OCI-LY3 (cell line): ENCODE measurements around the gene AKAP6.

Experiments
- H2AFZ ChIP-seq: fragments of 200-600, 300-600 bp; shearing (Covaris generic); 2 replicates; pipeline ENCODE4 v1.6.0; 2014; ENCODE audit warnings: antibody characterized with exemption, low read depth, low read length
- H3K27ac ChIP-seq: fragments of 200-600, 300-600 bp; sonication (generic); 2 replicates; pipeline ENCODE4 v1.5.1; 2014; ENCODE audit warnings: mild to moderate bottlenecking, low read length, moderate library complexity, mixed read lengths
- H3K27me3 ChIP-seq: fragments of 200-600, 300-600 bp; sonication (generic); 2 replicates; pipeline ENCODE4 v1.6.1; 2014; ENCODE audit warnings: low read depth, low read length, mixed read lengths
- H3K36me3 ChIP-seq: fragments of 200-600, 300-600 bp; sonication (generic); replicated peaks from 2 replicates; pipeline ENCODE3; 2014; ENCODE audit warnings: low read depth, low read length, mixed read lengths
- H3K4me1 ChIP-seq: fragments of 300-600, 200-600 bp; sonication (generic); 2 replicates; pipeline ENCODE4 v1.6.1; 2014; ENCODE audit warnings: low read length, mixed read lengths
- H3K4me2 ChIP-seq: fragments of 200-600, 300-600 bp; sonication (generic); 2 replicates; pipeline ENCODE4 v1.6.1; 2014; ENCODE audit warnings: low read length, mixed read lengths
- H3K4me3 ChIP-seq: fragments of 300-600, 200-600 bp; sonication (generic); 2 replicates; pipeline ENCODE4 v1.5.1; 2014; ENCODE audit warnings: antibody characterized with exemption, mild to moderate bottlenecking, low read length, moderate library complexity
- H3K79me2 ChIP-seq: fragments of 300-600, 200-600 bp; shearing (Covaris generic); 2 replicates; pipeline ENCODE4 v1.6.1; 2014; ENCODE audit warnings: mild to moderate bottlenecking, low read length, mixed read lengths
- H3K9ac ChIP-seq: fragments of 300-600, 200-600 bp; shearing (Covaris generic); 2 replicates; pipeline ENCODE4 v1.6.0; 2014; ENCODE audit warnings: mild to moderate bottlenecking, low read length, moderate library complexity
- H3K9me3 ChIP-seq: fragments of 200-600, 300-600 bp; shearing (Covaris generic); 2 replicates; pipeline ENCODE4 v1.6.1; 2014; ENCODE audit warnings: low read length, mixed read lengths; ENCODE audit not compliant: insufficient read depth
- H4K20me1 ChIP-seq: fragments of 200-600, 300-600 bp; sonication (generic); 2 replicates; pipeline ENCODE4 v1.6.1; 2016; ENCODE audit warnings: low read length, mixed read lengths; ENCODE audit not compliant: insufficient read depth
- EZH2phosphoT487 ChIP-seq: fragments of 200-600 bp; shearing (Covaris generic); IDR thresholded peaks from 2 replicates; pipeline ENCODE4 v1.6.1; 2018; ENCODE audit warnings: antibody characterized with exemption, mixed run types, low read depth
- TF ChIP-seq, protein P1 (sequence below): fragments of 200-600, 300-600 bp; sonication (generic); IDR thresholded peaks from 2 replicates; pipeline ENCODE4 v1.5.1; 2014; ENCODE audit warnings: antibody characterized with exemption, low read length, low read depth

AKAP6 gene

DNA sequence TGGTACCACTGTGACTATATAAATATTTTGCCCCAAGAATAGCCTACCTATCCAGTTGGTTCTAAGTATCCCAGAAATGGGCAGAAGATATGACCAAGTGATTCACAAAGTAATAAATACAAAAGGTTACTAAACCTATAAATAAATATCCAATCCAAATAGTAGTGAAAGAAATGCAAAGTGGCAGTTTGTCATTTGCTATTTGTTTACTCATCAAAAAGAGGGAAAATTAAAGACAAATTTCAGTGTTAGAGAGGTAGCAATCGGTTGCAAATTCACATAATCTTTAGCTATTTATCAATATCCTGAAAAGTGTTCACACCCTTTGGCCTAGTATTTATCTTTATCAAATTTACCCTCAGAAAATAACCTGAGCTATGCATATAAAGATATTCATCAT lies 473.2 kb downstream of the AKAP6 start:
- peaks cover 8% of the 10 kb centered on the region; the same call in 1 of the 2 replicates for H3K9me3 ChIP-seq
- no peaks in the 10 kb centered on the region for H3K27me3 ChIP-seq
- TF ChIP-seq, protein P1, sequence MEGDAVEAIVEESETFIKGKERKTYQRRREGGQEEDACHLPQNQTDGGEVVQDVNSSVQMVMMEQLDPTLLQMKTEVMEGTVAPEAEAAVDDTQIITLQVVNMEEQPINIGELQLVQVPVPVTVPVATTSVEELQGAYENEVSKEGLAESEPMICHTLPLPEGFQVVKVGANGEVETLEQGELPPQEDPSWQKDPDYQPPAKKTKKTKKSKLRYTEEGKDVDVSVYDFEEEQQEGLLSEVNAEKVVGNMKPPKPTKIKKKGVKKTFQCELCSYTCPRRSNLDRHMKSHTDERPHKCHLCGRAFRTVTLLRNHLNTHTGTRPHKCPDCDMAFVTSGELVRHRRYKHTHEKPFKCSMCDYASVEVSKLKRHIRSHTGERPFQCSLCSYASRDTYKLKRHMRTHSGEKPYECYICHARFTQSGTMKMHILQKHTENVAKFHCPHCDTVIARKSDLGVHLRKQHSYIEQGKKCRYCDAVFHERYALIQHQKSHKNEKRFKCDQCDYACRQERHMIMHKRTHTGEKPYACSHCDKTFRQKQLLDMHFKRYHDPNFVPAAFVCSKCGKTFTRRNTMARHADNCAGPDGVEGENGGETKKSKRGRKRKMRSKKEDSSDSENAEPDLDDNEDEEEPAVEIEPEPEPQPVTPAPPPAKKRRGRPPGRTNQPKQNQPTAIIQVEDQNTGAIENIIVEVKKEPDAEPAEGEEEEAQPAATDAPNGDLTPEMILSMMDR: no peak
- TF ChIP-seq EZH2phosphoT487: no peak
- no peak overlapping the region for H3K27ac ChIP-seq
- H3K4me3 ChIP-seq: no peak overlapping the region
- no peaks in the 10 kb centered on the region for H3K79me2 ChIP-seq
- no peak overlapping the region for H3K9ac ChIP-seq
- H3K4me1 ChIP-seq: no peaks in the 10 kb centered on the region
- H4K20me1 ChIP-seq: no peaks in the 10 kb centered on the region
- no peaks in the 10 kb centered on the region for H3K36me3 ChIP-seq
- no peak overlapping the region for H3K4me2 ChIP-seq
- no peak overlapping the region for H2AFZ ChIP-seq

DNA sequence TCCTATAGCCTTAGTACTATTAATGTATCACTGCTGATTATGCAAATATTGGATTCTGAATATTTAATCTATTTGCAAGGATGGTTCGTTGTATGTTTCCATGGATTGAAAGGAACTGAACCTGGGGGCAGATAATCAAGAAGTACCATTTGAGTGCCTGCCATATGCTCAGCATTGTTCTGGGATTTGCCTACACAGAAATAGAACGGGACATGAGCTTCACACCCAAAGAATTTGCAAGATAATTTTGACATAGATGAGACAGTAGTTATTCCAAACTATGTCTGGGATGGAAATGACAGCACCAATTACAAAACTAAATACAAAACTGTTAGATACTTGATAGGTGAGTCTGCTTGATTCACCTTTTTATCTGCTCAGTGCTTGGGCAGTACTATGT lies 476.9 kb downstream of the AKAP6 start:
- Histone ChIP-seq H3K27ac (no peak overlapping the region), H3K4me3 (no peak overlapping the region), H3K9me3 (peaks cover 8% of the 10 kb centered on the region; the same call in 1 of the 2 replicates)

DNA sequence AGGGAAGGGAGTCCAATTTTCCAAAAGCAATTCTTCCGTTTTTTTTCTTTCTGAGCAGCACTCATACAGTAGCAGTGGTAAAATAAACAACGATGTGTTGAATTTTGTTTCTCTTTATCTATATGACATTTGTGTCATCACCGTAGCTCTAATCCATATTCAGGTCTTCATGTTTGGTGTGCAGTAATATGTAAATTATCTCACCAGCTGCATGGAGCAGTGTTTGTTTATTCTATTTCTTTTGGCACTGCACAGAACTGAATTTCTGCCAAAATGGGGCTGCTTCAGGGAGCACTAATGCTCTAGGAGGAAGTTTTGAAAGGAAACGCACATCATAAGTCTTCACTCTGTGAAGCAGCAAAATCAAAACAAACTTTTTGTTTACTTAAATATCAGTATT lies 479.5 kb downstream of the AKAP6 start:
- Histone ChIP-seq H3K9ac (no peak overlapping the region), H3K79me2 (no peaks in the 10 kb centered on the region), H3K4me1 (peaks cover 6% of the 10 kb centered on the region), H3K36me3 (no peaks in the 10 kb centered on the region), H3K4me2 (no peak overlapping the region), H3K27me3 (no peaks in the 10 kb centered on the region), H3K4me3 (no peak overlapping the region), H2AFZ (no peak overlapping the region), H3K9me3 (0 out of 2 replicates have a peak, but pooled peaks cover 4% of the 10 kb centered on the region), H3K27ac (no peak overlapping the region), H4K20me1 (no peaks in the 10 kb centered on the region)
- TF ChIP-seq, protein P1: no peak
- TF ChIP-seq EZH2phosphoT487: no peak

More for the DNA sequence above, 476.9 kb downstream of the AKAP6 start:
- no peaks in the 10 kb centered on the region for H3K27me3 ChIP-seq
- no peaks in the 10 kb centered on the region for H3K4me1 ChIP-seq
- no peaks in the 10 kb centered on the region for H4K20me1 ChIP-seq
- no peaks in the 10 kb centered on the region for H3K79me2 ChIP-seq
- TF ChIP-seq, protein P1: no peak
- no peak for TF ChIP-seq EZH2phosphoT487
- no peak overlapping the region for H2AFZ ChIP-seq
- H3K9ac ChIP-seq: no peak overlapping the region
- no peak overlapping the region for H3K4me2 ChIP-seq
- no peaks in the 10 kb centered on the region for H3K36me3 ChIP-seq

DNA sequence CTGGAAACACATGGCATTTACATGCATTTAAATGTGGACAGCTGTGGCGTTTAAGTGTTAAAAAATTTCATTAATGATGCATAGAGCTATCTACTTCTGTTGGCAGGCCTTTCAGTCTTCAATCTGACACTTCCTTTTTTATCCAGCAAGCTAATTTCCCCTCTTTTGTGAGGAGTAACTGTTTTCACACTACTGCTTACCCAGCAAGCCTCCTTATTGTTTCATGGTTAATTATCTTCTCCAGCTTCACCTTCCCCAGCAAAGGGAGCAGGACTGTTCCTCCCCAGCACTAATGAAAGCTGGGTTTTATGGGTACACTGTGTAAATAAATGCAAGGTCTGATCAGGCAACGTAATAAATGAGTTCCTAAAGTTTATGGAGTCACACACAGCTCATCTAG lies 480.2 kb downstream of the AKAP6 start:
- H3K4me3 ChIP-seq: no peak overlapping the region
- H4K20me1 ChIP-seq: no peaks in the 10 kb centered on the region
- no peak overlapping the region for H3K4me2 ChIP-seq
- H3K27me3 ChIP-seq: no peaks in the 10 kb centered on the region
- H3K4me1 ChIP-seq: peaks cover 6% of the 10 kb centered on the region
- H3K27ac ChIP-seq: no peak overlapping the region
- 0 out of 2 replicates have a peak overlapping the region, but pooled peaks have one; percentile 6 for H2AFZ ChIP-seq
- H3K36me3 ChIP-seq: no peaks in the 10 kb centered on the region
- H3K79me2 ChIP-seq: no peaks in the 10 kb centered on the region
- 0 out of 2 replicates have a peak, but pooled peaks cover under 1% of the 10 kb centered on the region for H3K9me3 ChIP-seq
- TF ChIP-seq, protein P1: no peak
- no peak for TF ChIP-seq EZH2phosphoT487
- H3K9ac ChIP-seq: no peak overlapping the region
